T47D (cell line): ENCODE results near the gene ANKUB1.

Experiments used
- DNase-seq, 2 experiments: peaks; one replicate each; pipeline versions ENCODE4 v3.0.0 to v3.0.0-alpha.2; 2011 to 2012; ENCODE audit warnings: low read depth in 1 of 2, low spot score in 1 of 2
- JUND ChIP-seq: IDR thresholded peaks from 2 replicates; pipeline ENCODE4 v1.6.1; 2012; ENCODE audit warnings: low read depth
- in situ Hi-C: cut with HindIII; loops from 2 replicates; pipeline ENCODE4 v1.10.0; 2016; ENCODE audit warnings: low sequenced_read_pairs, low pct_unique_long_range_greater_than_20kb

The ANKUB1 gene

DNA sequence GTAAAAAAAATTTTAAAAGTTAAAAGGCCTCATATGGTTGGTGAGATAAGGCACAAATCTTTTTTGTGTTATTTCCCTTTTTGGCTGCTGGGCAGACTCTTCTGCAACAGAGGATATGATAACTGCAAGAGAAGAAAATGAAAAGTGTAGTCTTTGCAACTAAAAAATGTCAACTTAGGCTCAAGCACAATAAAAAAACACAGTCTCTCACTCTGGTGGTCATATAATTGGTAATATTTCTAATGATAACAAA lies 55.5 kb downstream of the ANKUB1 start:
- TF ChIP-seq JUND = no peak
- DNase-seq = no peak
- in situ Hi-C loops = no loop called here

DNA sequence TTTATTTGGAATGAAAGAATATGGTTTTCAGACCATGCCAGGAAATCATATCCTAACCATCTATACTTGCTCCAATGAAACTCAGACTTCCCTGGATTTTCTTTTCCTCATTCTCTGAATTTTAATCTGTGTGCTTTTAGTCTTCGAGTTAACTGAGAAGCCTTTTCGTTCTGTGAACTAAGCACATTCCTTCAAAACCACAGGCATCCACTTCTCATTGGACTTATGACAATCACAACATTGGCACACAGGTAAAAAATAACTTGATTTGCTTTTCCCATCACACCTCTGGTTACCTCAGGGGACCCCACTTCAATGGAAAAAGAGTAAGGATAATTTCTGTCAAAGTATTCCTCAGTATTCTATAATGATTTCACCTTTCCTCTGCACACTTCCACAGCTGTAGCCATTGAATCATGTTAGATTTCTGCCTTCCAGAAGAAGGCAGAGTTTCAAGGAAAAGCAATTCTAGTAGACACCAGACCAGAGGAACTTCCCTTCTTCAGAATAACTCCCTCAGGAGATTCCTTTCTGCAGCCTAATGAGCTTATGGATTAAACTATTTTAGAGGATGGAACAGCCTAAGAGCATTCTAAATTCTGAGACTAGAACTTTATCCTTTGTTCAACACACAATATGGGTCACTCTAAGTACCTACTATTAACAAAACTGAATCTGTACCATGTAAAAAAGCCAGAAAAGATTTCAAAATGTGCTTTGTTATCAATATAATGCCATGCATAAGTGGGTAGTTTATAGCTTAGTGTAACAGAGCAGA lies 56.0 kb downstream of the ANKUB1 start:
- in situ Hi-C loops = no loop called here
- peak; percentile 37 for TF ChIP-seq JUND
- DNase-seq = peak; percentile 49 to 98

DNA sequence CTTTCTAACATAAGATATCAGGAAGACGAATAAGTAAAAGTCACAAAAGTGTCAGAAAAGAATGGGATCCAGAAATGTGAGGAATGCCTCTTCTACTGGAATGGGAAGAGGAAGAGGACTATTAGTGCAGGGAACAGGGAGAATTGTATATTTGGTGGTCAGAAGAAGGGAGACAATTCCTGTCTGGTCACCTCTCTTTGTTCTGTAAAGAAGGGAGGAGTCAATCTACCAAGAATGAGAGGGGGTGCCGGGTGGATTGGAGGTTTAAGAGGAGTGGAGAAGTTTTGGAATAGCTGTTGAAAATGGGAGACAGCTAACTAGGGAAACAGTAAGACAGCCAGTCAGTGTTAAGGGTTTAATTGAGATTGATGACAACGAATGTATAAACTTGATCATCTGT lies 60.1 kb downstream of the ANKUB1 start:
- TF ChIP-seq JUND = no peak
- in situ Hi-C loops = no loop called here
- DNase-seq = no peak

DNA sequence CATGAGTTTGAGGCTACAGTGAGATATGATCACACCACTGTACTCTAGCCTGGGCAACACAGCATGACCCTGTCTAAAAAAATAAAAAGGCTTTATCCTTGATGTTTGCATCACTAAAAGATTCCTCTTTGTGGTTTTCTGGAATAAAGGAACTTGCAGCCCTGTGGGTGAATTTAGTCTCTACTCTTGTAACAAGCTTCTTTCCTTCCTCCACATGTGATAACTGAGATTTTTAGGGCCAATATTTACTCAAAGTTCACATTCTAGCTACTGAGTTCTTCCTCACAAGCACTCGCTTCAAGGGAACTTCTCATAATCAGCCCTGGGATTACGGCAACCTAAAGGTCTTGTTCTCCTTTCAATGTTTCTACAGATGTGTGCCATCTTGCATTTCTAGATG lies 64.7 kb downstream of the ANKUB1 start:
- in situ Hi-C loops = no loop called here
- DNase-seq = no peak
- TF ChIP-seq JUND = no peak

DNA sequence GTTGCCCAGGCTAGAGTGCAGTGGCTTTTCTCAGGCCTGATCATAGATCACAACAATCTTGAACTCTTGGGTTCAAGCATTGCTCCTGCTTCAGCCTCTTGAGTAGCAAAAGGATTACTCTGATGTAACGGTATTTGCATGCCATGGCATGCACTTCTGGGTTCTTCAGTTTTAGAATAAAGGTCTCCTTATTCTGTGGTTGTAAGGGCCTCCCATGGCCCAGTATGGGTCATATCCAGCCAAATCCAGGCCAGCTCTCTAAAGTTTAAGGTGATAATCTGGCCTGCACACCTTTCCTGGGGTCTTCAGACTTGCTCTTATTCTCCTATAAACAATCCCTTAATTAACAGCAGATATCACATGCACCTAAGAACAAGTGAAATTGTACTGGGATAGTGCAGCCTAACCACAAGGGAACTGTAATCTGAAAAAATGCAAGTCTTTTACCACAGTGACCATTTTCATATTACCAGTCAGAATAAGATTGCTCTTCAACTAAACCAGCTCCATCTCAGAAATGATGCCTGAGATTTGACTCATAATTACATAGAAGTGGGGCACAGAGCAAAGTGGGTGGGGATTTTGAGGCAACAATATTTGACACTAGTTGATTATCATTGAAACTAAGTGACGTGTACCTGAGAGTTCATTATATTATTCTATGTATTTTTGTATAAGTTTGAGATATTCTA lies 65.5 kb downstream of the ANKUB1 start:
- DNase-seq = no peak
- no peak for TF ChIP-seq JUND
- in situ Hi-C loops = no loop called here

DNA sequence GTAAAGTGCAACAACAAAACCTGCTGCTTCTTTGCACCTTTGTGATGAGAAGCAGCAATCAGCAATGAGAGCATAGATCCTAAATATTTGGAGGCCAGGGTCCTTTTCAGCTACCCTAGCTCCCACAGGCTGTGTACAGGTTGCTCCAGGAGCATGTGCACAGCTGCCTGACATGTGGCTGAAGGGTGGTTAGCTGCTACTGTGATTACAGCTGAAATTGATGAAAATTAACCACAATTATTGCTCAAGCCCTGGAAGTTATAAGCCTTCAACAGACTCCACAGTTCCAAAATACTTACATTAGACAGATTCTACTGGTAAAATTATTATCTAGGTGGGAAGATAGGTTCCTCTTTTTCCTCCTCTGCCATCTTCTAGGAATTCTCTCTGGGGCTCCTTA lies 68.6 kb downstream of the ANKUB1 start:
- no peak for TF ChIP-seq JUND
- no peak for DNase-seq
- in situ Hi-C loops = no loop called here

DNA sequence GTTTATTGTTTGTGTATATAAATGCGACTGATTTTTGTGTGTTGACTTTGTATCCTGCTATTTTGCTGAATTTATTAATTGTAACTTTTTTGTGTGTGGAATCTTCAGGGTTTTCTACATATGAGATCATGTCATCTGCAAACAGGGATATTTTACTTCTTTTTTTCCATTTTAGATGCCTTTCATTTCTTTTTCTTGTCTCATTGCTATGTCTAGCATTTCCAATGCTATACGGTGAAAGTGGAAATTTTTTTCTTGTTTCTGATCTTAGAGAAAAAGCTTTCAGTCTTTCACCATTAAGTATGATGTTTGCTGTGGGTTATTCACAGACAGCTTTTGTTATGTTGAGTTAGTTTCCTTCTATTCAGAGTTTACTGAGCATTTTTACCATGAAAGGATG lies 71.4 kb downstream of the ANKUB1 start:
- in situ Hi-C loops = no loop called here
- TF ChIP-seq JUND = no peak
- DNase-seq = no peak

DNA sequence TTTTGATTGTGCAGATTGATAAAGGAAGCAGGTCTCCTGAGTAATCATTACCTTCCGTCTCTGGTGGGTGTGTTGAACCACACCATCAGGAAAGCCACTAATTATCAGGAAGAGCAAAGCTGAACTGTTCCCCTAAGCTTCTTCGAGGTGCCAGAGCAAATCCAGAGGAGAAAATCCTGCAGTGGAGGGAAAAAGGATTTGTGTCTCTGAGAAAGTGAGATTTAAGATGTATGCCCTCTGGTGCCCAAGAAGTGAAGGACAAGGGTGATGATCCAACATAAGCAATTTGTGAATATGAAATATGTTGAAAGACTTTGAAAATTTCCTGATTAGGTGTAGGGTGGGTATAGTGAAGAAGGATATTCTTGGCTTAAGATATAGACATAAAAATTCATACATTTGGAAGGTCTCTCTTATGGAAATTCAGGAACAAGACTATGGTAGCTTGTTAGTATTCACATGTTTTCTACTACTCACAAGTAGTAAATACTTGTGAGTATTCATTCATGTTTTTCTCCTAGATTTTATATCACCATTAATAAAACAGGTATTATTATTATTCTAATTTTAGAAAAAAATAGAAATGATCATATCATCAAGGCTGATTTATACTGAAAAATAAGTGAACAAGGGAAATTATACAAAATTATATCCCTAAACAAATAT lies 74.8 kb downstream of the ANKUB1 start:
- DNase-seq = peak; percentile 51 to 90
- TF ChIP-seq JUND = no peak
- in situ Hi-C loops = no loop called here

DNA sequence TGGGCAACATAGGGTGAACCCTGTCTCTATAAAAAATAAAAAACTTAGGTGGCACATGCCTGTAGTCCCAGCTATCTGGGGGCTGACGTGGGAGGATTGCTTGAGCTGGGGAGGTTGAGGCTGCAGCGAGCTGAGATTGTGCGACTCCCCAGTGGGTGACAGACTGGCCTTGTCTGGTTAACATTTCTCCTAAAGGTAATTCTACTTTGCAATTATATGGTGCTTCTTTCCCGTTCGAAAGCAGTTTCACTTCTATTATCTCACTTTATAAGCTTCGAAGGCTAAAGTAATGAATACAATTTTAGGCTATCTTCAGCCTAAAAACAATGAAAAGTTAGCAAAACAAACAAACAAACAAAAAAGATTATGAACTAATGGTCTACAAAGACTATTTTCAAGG lies 75.4 kb downstream of the ANKUB1 start:
- in situ Hi-C loops = no loop called here

DNA sequence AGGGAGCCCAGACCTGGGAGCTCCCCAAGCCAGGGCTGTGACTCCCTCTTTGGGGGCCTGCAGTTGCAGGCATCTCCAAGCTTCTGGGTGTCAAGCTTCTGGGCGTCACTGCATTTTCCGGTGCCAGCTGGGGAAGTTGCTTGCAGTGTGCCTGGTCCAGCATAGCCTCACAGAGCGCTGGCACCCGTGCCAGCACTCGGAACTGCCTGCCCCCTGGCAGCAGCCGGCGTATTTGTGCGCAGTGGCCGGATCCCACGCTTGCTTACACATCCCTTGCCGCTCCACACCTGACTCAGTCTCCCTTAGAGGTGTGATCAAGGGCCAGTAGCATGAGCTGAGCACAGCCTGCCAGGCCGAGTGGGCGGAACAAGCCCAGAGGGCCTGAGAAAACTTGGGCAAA lies 77.1 kb downstream of the ANKUB1 start:
- in situ Hi-C loops = no loop called here
- TF ChIP-seq JUND = no peak
- DNase-seq = no peak

More for the DNA sequence above, 75.4 kb downstream of the ANKUB1 start:
- TF ChIP-seq JUND = no peak
- DNase-seq = no peak

DNA sequence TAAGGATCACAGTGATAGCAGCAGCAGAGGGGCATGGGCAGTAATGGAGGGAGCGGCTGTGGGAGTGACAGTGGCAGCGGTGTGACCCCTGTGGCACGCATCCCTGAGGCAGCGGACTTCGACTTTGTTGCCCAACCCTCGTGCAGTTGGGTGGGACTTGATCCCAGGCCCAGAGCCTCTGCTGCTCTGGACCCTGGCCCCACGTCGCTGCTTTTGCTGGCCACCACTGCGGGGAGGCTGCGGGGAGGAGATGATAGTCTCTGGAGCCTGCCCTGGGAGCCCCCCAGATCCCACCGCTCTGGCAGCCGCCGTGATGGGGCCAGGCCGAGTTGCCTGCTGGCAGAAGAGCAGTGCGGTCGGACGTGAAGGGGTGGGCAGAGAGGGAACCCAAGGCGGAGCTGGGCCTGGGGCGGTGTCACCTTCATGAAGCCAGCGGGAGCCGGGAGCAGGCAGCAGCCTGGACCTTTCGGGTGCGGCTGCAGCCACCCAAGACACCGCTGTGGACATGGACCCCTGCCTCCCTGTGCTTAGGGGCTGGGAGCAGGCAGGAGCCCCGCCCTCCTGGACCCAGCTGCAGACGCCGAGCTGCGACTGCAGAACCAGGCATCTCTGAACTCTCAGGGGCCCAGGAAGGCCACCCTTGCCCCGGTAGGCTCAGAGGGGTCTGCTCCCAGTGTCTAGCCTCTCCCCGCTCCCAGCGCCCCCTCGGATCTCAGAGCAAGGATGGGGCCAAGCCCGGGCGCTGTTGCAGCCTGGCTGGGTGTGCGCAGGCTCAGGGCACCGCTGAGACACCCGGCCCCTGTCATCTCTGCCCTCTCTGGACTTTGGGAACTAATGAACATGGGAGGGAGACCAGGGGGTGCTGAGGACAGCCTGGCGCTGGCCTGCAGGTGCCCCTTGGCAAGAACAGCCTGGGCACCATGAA lies 78.4 kb downstream of the ANKUB1 start:
- in situ Hi-C loops = no loop called here
- no peak for DNase-seq
- no peak for TF ChIP-seq JUND
